HepG2 (cell line): ENCODE measurements around the gene AP1S3. TPM values are rescaled to one million over a fixed set of nuclear protein-coding genes. Genes with fewer than 3 reads are reported as not detected.

Source experiments
- ATAC-seq: fragments of 200-7000 bp; cut with Tn5 transposase; 3 replicates; pipeline ENCODE4 v1.9.1; 2020; ENCODE audit warnings: mild to moderate bottlenecking, moderate library complexity
- BruUV-seq: library from RNA; stranded (reverse); fragments of 400-500 nt; replicated peaks from 2 replicates; lab custom pipeline; 2021; lab: Mats Ljungman, UMichigan
- CTCF ChIA-PET: fragments of 300-600 bp; formaldehyde crosslinking; extraction: SDS; loops from one replicate; lab custom pipeline; 2021; ENCODE audit warnings: low total read pairs, inconsistent platforms, low intra/inter-chr PET ratio; lab: Yijun Ruan, JAX
- POLR2A ChIA-PET: fragments of 350-600 bp; sonication (Branson Sonifier 250); formaldehyde crosslinking; loops from one replicate; lab custom pipeline; 2020; ENCODE audit warnings: antibody characterized with exemption, inconsistent platforms; lab: Yijun Ruan, JAX
- DNase-seq: peaks from one replicate; pipeline ENCODE4 v3.0.0-alpha.2; 2015; ENCODE audit warnings: low spot score
- FAIRE-seq: peaks from 3 replicates; lab custom pipeline; 2011; peaks lifted over from hg19 to GRCh38; lab: Jason Lieb, UNC
- H2AFZ ChIP-seq: one replicate; pipeline ENCODE4 v1.6.1; 2011; ENCODE audit warnings: low read length, inconsistent platforms
- H3K27ac ChIP-seq: fragments of 300-600 bp; 3 replicates; pipeline ENCODE4 v1.8.0; 2011; ENCODE audit warnings: mixed run types, mild to moderate bottlenecking, mixed read lengths, low read length, inconsistent platforms; ENCODE audit not compliant: insufficient read depth; ENCODE audit errors: extremely low read length
- H3K27me3 ChIP-seq, 2 experiments: fragments of 200-600 bp in 1 of 2; 2 replicates in 1 of 2; 3 replicates in 1 of 2; pipeline versions ENCODE4 v1.6.0 to v1.8.0; 2011; ENCODE audit warnings: low read length in 2 of 2, mild to moderate bottlenecking in 2 of 2, moderate library complexity in 2 of 2, inconsistent platforms in 1 of 2; ENCODE audit not compliant: insufficient read depth in 2 of 2, control insufficient read depth in 1 of 2
- H3K36me3 ChIP-seq, 2 experiments: fragments of 200-600 bp in 1 of 2; replicated peaks in 1 of 2; 2 replicates in 1 of 2; 3 replicates in 1 of 2; pipeline versions ENCODE4 v1.5.1 to v1.8.0; 2011; ENCODE audit warnings: low read length in 2 of 2, inconsistent platforms in 1 of 2; ENCODE audit not compliant: insufficient read depth in 2 of 2, control insufficient read depth in 1 of 2
- H3K4me1 ChIP-seq: 2 replicates; pipeline ENCODE4 v1.5.1; 2012; ENCODE audit warnings: low read length, inconsistent platforms; ENCODE audit not compliant: insufficient read depth
- H3K4me2 ChIP-seq: 2 replicates; pipeline ENCODE4 v1.6.0; 2011; ENCODE audit warnings: low read depth, low read length, inconsistent platforms
- H3K4me3 ChIP-seq, 3 experiments: fragments of 200-600 bp in 1 of 3; sonication (generic), shearing (Covaris generic) in 1 of 3; replicated peaks in 1 of 3; 2 replicates each; pipeline ENCODE4 v1.5.1; 2011 to 2016; ENCODE audit warnings: low read length in 3 of 3, inconsistent platforms in 2 of 3, low read depth in 2 of 3, mild to moderate bottlenecking in 2 of 3, control low read depth in 1 of 3, mixed read lengths in 1 of 3; ENCODE audit not compliant: insufficient read depth in 1 of 3
- H3K79me2 ChIP-seq: one replicate; pipeline ENCODE4 v1.6.1; 2011; ENCODE audit warnings: low read length, inconsistent platforms; ENCODE audit not compliant: insufficient read depth
- H3K9ac ChIP-seq: 2 replicates; pipeline ENCODE4 v1.6.0; 2011; ENCODE audit warnings: mild to moderate bottlenecking, low read depth, low read length, inconsistent platforms; ENCODE audit not compliant: insufficient read depth
- H3K9me3 ChIP-seq: 2 replicates; pipeline ENCODE4 v1.5.1; 2012; ENCODE audit warnings: mild to moderate bottlenecking, low read length
- H4K20me1 ChIP-seq: 2 replicates; pipeline ENCODE4 v1.6.0; 2011; ENCODE audit warnings: inconsistent platforms, mild to moderate bottlenecking, low read length, moderate library complexity; ENCODE audit not compliant: insufficient read depth
- NFE2L2 ChIP-seq: fragments of 150-350 bp; IDR thresholded peaks from 2 replicates; pipeline ENCODE4 v1.6.1; 2014; ENCODE audit warnings: low read length
- WGBS: methylation state at CpG from one replicate; pipeline ENCODE4 v1.1.6; 2017; ENCODE audit warnings: low lambda C conversion rate; 5-methylcytosine and 5-hydroxymethylcytosine counted together
- in situ Hi-C: cut with HindIII; loops from 2 replicates; pipeline ENCODE4 v1.10.0; 2017; ENCODE audit warnings: low pct_unique_long_range_greater_than_20kb; ENCODE audit not compliant: extremely low pct_ligation_motif_present
- intact Hi-C: fragments of 100-400 bp; cut with micrococcal nuclease; formaldehyde crosslinking; loops from one replicate; pipeline ENCODE4 v1.10.0; 2022; ENCODE audit not compliant: unreplicated experiment
- polyA plus RNA-seq, 8 experiments: library from polyadenylated mRNA; depleted of rRNA in 3 of 8; stranded (reverse) in 7 of 8; unstranded in 1 of 8; fragments of >200 nt; fragmentation: Illumina TruSeq in 4 of 8; extraction: Trizol in 4 of 8; gene quantifications; 2 replicates each; pipeline versions ENCODE4 v1.2.1 to v1.2.3, GENCODE V29; 2011 to 2016; ENCODE audit warnings: low read depth in 4 of 8, missing spikeins in 1 of 8, mixed read lengths in 1 of 8; ENCODE audit not compliant: insufficient read depth in 1 of 8
- total RNA-seq, 5 experiments: library from RNA; depleted of rRNA; stranded (reverse); fragments of >200 nt; fragmentation: Illumina TruSeq; extraction: Trizol; gene quantifications; 2 replicates each; pipeline ENCODE4 v1.2.3, GENCODE V29; 2016; ENCODE audit warnings: low read depth in 1 of 5
- TF ChIP-seq, protein P1 (sequence below): sonication (generic); formaldehyde crosslinking; IDR thresholded peaks from 2 replicates; pipeline ENCODE4 v1.4.0; 2020; ENCODE audit warnings: missing genetic modification reagents
- TF ChIP-seq, protein P2 (sequence below), 2 experiments: sonication (generic) in 1 of 2; formaldehyde crosslinking in 1 of 2; IDR thresholded peaks; 2 replicates each; pipeline versions ENCODE4 v1.5.1 to v1.6.1; 2011 to 2020; ENCODE audit warnings: borderline replicate concordance in 1 of 2, low read depth in 1 of 2, low read length in 1 of 2, mild to moderate bottlenecking in 1 of 2, missing genetic modification reagents in 1 of 2, moderate library complexity in 1 of 2
- TF ChIP-seq, protein P3 (sequence below): IDR thresholded peaks from 2 replicates; pipeline ENCODE4 v1.6.1; 2016; ENCODE audit warnings: low read depth, missing genetic modification reagents, missing compliant biosample characterization

AP1S3 gene
- total and polyA plus RNA-seq, 2 of the 13 experiments (the other 11 are each of a cell fraction or from before 2014, with no cell fraction given): 3.0 to 16.3 TPM

DNA sequence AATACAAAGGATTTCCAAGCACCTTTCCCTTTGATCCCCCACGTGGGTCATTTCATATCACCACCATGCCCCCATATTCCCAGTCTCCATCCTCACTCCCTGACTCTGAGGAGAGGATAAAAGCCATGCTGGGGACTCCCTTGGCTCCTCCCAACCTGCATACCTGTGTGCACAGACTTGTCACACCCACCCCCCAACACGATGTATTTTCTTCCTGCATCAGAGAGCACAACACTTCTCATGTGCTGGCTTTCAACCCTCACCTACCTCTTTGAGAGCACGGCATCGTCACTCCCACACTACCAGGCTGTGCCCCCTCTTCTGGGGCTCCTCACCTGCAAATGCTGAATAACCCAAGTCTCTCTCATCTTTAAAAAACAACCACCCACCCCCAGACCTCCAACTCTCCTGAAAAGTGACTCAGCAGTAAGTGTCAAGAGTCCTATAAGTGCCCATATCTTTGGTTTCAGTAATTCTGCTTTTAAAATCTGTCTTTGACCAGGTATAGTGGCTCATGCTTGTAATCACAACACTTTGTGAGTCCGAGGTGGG, 53.1 kb downstream of the AP1S3 start:
- ATAC-seq: no peak
- Histone ChIP-seq H3K9me3 (no peaks in the 10 kb centered on the region), H4K20me1 (no peaks in the 10 kb centered on the region), H3K4me2 (no peak overlapping the region), H2AFZ (no peak overlapping the region), H3K4me3 (no peak overlapping the region), H3K79me2 (no peaks in the 10 kb centered on the region), H3K36me3 (no peaks in the 10 kb centered on the region), H3K27ac (no peak overlapping the region), H3K4me1 (peaks cover 6% of the 10 kb centered on the region), H3K27me3 (no peaks in the 10 kb centered on the region), H3K9ac (no peak overlapping the region)
- TF ChIP-seq, protein P1, sequence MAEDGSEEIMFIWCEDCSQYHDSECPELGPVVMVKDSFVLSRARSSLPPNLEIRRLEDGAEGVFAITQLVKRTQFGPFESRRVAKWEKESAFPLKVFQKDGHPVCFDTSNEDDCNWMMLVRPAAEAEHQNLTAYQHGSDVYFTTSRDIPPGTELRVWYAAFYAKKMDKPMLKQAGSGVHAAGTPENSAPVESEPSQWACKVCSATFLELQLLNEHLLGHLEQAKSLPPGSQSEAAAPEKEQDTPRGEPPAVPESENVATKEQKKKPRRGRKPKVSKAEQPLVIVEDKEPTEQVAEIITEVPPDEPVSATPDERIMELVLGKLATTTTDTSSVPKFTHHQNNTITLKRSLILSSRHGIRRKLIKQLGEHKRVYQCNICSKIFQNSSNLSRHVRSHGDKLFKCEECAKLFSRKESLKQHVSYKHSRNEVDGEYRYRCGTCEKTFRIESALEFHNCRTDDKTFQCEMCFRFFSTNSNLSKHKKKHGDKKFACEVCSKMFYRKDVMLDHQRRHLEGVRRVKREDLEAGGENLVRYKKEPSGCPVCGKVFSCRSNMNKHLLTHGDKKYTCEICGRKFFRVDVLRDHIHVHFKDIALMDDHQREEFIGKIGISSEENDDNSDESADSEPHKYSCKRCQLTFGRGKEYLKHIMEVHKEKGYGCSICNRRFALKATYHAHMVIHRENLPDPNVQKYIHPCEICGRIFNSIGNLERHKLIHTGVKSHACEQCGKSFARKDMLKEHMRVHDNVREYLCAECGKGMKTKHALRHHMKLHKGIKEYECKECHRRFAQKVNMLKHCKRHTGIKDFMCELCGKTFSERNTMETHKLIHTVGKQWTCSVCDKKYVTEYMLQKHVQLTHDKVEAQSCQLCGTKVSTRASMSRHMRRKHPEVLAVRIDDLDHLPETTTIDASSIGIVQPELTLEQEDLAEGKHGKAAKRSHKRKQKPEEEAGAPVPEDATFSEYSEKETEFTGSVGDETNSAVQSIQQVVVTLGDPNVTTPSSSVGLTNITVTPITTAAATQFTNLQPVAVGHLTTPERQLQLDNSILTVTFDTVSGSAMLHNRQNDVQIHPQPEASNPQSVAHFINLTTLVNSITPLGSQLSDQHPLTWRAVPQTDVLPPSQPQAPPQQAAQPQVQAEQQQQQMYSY (CRISPR knock-in tag): no peak
- peak; percentile 55; the same call in 1 of the 2 replicates for TF ChIP-seq NFE2L2
- TF ChIP-seq, protein P2, sequence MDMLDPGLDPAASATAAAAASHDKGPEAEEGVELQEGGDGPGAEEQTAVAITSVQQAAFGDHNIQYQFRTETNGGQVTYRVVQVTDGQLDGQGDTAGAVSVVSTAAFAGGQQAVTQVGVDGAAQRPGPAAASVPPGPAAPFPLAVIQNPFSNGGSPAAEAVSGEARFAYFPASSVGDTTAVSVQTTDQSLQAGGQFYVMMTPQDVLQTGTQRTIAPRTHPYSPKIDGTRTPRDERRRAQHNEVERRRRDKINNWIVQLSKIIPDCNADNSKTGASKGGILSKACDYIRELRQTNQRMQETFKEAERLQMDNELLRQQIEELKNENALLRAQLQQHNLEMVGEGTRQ (IDR thresholded peaks at IDR 0.05; ENCODE audit: low read depth, low read length): no peak
- TF ChIP-seq, protein P2 (CRISPR knock-in tag; IDR thresholded peaks at IDR 0.05; ENCODE audit: borderline replicate concordance): no peak
- TF ChIP-seq, protein P3, sequence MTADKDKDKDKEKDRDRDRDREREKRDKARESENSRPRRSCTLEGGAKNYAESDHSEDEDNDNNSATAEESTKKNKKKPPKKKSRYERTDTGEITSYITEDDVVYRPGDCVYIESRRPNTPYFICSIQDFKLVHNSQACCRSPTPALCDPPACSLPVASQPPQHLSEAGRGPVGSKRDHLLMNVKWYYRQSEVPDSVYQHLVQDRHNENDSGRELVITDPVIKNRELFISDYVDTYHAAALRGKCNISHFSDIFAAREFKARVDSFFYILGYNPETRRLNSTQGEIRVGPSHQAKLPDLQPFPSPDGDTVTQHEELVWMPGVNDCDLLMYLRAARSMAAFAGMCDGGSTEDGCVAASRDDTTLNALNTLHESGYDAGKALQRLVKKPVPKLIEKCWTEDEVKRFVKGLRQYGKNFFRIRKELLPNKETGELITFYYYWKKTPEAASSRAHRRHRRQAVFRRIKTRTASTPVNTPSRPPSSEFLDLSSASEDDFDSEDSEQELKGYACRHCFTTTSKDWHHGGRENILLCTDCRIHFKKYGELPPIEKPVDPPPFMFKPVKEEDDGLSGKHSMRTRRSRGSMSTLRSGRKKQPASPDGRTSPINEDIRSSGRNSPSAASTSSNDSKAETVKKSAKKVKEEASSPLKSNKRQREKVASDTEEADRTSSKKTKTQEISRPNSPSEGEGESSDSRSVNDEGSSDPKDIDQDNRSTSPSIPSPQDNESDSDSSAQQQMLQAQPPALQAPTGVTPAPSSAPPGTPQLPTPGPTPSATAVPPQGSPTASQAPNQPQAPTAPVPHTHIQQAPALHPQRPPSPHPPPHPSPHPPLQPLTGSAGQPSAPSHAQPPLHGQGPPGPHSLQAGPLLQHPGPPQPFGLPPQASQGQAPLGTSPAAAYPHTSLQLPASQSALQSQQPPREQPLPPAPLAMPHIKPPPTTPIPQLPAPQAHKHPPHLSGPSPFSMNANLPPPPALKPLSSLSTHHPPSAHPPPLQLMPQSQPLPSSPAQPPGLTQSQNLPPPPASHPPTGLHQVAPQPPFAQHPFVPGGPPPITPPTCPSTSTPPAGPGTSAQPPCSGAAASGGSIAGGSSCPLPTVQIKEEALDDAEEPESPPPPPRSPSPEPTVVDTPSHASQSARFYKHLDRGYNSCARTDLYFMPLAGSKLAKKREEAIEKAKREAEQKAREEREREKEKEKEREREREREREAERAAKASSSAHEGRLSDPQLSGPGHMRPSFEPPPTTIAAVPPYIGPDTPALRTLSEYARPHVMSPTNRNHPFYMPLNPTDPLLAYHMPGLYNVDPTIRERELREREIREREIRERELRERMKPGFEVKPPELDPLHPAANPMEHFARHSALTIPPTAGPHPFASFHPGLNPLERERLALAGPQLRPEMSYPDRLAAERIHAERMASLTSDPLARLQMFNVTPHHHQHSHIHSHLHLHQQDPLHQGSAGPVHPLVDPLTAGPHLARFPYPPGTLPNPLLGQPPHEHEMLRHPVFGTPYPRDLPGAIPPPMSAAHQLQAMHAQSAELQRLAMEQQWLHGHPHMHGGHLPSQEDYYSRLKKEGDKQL (CRISPR knock-in tag): no peak
- CTCF ChIA-PET: no interaction called here
- intact Hi-C loops (no loop called here), in situ Hi-C loops (loop anchor here (25.0 kb wide), 1 partner anchor 822 kb away; no protein-coding TSS in a partner anchor)
- POLR2A ChIA-PET: no interaction called here
- no peak for FAIRE-seq
- DNase-seq: no peak
- WGBS: 96% methylated on average over 5 of the region's 5 CpGs
- BruUV-seq: no TSS peak
